ENCODE data around the gene ABI3.

ABI3 gene

DNA sequence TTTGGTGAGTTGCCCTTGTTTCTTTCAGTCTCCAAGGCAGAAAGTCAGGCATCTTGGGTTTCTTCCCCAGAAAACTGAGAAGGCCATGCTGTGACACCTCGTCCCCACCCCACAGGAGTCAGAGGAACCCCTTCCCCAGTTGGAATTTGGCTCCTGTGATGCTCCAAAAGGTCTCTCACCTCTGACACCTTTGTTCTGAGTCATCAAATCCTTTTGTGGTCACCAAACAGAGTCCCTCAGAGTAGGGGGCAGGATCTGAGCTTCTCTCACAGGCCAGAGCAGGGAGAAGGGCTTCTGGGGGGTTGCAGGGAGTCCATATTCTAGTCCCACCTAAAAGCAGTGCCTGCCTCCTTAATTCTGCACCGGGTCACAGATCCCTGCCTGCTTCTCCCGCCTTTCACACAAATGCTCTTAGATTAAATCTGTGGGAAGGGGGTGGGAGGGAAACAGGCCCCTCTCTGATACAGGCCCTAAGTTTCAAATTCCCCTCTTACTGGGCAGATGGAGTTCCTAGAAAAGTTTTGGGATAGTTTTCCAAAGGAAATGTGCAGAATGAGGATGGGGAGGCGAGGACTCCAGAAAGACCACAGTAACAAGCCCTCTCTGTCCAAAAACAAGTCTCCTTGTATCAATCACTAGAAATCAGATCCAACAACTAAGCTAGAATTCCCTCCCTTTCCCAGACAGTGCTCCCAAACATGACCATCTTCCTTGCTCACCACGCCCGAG, 18.7 kb downstream of the ABI3 start:
- TF ChIP-seq EZH2phosphoT487 (conservative IDR thresholded peaks at IDR 0.05; ENCODE audit: low read length): no peak
- TF ChIP-seq, protein P1, sequence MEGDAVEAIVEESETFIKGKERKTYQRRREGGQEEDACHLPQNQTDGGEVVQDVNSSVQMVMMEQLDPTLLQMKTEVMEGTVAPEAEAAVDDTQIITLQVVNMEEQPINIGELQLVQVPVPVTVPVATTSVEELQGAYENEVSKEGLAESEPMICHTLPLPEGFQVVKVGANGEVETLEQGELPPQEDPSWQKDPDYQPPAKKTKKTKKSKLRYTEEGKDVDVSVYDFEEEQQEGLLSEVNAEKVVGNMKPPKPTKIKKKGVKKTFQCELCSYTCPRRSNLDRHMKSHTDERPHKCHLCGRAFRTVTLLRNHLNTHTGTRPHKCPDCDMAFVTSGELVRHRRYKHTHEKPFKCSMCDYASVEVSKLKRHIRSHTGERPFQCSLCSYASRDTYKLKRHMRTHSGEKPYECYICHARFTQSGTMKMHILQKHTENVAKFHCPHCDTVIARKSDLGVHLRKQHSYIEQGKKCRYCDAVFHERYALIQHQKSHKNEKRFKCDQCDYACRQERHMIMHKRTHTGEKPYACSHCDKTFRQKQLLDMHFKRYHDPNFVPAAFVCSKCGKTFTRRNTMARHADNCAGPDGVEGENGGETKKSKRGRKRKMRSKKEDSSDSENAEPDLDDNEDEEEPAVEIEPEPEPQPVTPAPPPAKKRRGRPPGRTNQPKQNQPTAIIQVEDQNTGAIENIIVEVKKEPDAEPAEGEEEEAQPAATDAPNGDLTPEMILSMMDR (IDR thresholded peaks at IDR 0.05; ENCODE audit: insufficient read depth, low read length, poor library complexity, severe bottlenecking): no peak
- Histone ChIP-seq H3F3A (ENCODE audit: insufficient read depth) (no peaks in the 10 kb centered on the region), H2AFZ (ENCODE audit: low read depth, low read length, severe bottlenecking) (no peak overlapping the region), H3K4me3 (ENCODE audit: insufficient read depth, low read length, poor library complexity, severe bottlenecking) (no peak overlapping the region), H4K20me1 (ENCODE audit: low read depth, low read length) (no peaks in the 10 kb centered on the region), H3K36me3 (ENCODE audit: low read length) (no peaks in the 10 kb centered on the region), H3K27me3 (ENCODE audit: low read length) (no peaks in the 10 kb centered on the region), H3K27ac (ENCODE audit: low read depth, low read length) (no peak overlapping the region), H3K4me2 (ENCODE audit: low read depth, low read length, poor library complexity, severe bottlenecking) (no peak overlapping the region), H3K9ac (ENCODE audit: low read length) (no peak overlapping the region), H3K9me2 (replicated peaks; ENCODE audit: insufficient read depth, low read length) (no peaks in the 10 kb centered on the region), H3K79me2 (ENCODE audit: insufficient read depth, low read length) (no peaks in the 10 kb centered on the region), H3K9me3 (ENCODE audit: insufficient read depth, low read length) (no peaks in the 10 kb centered on the region)

DNA sequence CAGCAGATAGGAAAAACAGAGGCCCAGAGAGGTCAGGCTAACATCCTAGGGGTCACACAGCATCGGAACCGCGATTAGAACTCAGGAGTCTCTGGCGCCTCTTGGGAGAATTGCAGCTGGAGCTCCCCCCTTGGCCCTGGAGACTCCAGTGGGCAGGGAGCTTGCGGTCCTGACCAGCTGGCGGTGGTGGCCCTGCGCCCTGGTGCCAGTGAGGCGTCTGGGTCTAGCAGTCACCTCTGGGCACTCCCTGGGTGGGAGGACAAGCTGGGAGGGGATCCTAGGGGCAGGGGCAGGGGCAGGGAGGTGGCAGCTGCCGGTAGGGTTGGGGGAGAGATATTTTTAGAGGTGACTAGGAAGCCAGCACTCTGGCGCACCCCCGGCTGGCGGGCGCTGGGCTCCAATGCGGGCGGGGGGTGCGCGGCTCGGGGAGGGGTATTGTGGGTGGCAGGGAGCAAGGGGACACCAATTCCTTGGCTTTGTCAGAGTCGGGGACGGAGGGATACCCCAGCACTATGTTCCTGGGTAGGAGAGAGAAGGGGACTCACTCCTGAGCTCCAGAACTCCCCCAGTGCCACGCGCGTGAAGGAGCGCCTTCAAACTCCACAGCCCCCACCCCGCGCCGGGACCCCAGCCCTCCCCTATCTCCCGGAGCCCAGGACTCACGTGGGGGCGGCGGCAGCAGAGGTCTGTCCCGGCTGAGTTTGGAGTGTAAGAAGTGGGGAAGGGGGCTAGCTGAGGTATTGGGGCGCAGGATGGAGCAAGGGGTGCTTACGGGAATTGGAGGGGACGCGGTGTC, 19.5 kb downstream of the ABI3 start:
- no peak overlapping the region for H3K27ac ChIP-seq (ENCODE audit: low read depth, low read length)

DNA sequence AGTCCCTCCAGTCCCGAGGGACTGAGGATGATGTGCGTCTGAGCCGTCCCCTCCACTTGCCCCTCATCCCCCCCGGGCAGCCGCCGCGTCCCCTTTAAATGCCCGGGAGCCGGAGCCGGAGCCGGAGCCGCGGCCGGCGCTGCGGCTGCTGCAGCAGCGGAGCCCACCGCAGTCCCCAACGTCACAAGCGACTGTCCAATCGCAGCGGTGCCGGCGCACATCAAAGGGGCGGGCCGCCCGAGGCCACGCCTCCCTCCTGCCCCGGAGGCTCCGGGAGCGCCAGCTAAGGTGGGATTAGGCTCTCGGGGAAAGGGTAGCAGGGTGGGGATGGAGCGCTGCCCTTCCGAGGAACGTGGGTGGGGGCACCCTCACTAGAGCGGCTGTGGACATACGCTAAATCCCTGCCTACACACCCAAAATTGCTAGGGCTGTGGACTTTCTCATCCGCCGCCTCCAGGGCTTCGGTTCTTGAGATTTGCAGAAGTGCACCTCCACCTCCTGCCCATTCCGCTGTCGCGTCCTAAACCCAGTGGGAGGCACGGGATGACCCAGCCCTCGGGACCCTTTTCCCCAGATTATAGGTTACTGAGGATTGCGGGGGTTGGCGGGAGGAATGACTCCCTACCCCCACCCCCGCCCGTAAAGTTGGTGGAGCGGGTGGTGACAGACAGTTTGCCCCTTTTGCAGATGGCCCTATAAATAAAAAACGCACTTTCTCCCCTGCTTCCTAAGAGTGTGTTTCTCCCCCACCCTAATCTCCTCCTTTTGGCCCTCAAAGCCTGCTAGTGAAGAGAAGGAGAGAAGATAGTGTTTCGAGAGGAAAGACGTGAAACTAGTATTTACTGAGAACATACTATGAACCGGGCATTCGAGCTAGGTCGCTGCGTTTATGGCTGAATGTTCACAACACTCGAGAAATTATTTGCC, 20.4 kb downstream of the ABI3 start, which contains the start of gene PHOSPHO1:
Gene PHOSPHO1 (minus strand): TSS at position 152 of the 927 bp plus-strand sequence. CDS start 4,096 bp downstream, outside the sequence.
- Histone ChIP-seq H3K9me2 (replicated peaks; ENCODE audit: insufficient read depth, low read length) (no peaks in the 10 kb centered on the region), H3K27ac (ENCODE audit: low read depth, low read length) (no peak within 1 kb of the TSS), H3F3A (ENCODE audit: insufficient read depth) (no peaks in the 10 kb centered on the region), H3K4me3 (ENCODE audit: insufficient read depth, low read length, poor library complexity, severe bottlenecking) (peak within 1 kb of the TSS; percentile 56), H3K9ac (ENCODE audit: low read length) (peak within 1 kb of the TSS; percentile 42), H3K79me2 (ENCODE audit: insufficient read depth, low read length) (no peaks in the 10 kb centered on the region), H3K4me2 (ENCODE audit: low read depth, low read length, poor library complexity, severe bottlenecking) (peak within 1 kb of the TSS; percentile 76), H3K36me3 (ENCODE audit: low read length) (no peaks in the 10 kb centered on the region), H4K20me1 (ENCODE audit: low read depth, low read length) (no peaks in the 10 kb centered on the region), H3K9me3 (ENCODE audit: insufficient read depth, low read length) (no peaks in the 10 kb centered on the region), H3K27me3 (ENCODE audit: low read length) (no peaks in the 10 kb centered on the region), H2AFZ (ENCODE audit: low read depth, low read length, severe bottlenecking) (peak within 1 kb of the TSS; percentile 84)
- TF ChIP-seq, protein P1 (IDR thresholded peaks at IDR 0.05; ENCODE audit: insufficient read depth, low read length, poor library complexity, severe bottlenecking): no peak
- TF ChIP-seq EZH2phosphoT487 (conservative IDR thresholded peaks at IDR 0.05; ENCODE audit: low read length): no peak

More for the DNA sequence above, 19.5 kb downstream of the ABI3 start:
- no peaks in the 10 kb centered on the region for H3K36me3 ChIP-seq (ENCODE audit: low read length)
- H3K9me3 ChIP-seq (ENCODE audit: insufficient read depth, low read length): no peaks in the 10 kb centered on the region
- H3K27me3 ChIP-seq (ENCODE audit: low read length): no peaks in the 10 kb centered on the region
- H3F3A ChIP-seq (ENCODE audit: insufficient read depth): no peaks in the 10 kb centered on the region
- no peaks in the 10 kb centered on the region for H3K79me2 ChIP-seq (ENCODE audit: insufficient read depth, low read length)
- peak overlapping the region; percentile 84 for H2AFZ ChIP-seq (ENCODE audit: low read depth, low read length, severe bottlenecking)
- peak overlapping the region; percentile 76 for H3K4me2 ChIP-seq (ENCODE audit: low read depth, low read length, poor library complexity, severe bottlenecking)
- H3K9ac ChIP-seq (ENCODE audit: low read length): peak overlapping the region; percentile 42
- H4K20me1 ChIP-seq (ENCODE audit: low read depth, low read length): no peaks in the 10 kb centered on the region
- H3K4me3 ChIP-seq (ENCODE audit: insufficient read depth, low read length, poor library complexity, severe bottlenecking): peak overlapping the region; percentile 56
- TF ChIP-seq, protein P1 (IDR thresholded peaks at IDR 0.05; ENCODE audit: insufficient read depth, low read length, poor library complexity, severe bottlenecking): no peak
- TF ChIP-seq EZH2phosphoT487 (conservative IDR thresholded peaks at IDR 0.05; ENCODE audit: low read length): no peak
- H3K9me2 ChIP-seq (replicated peaks; ENCODE audit: insufficient read depth, low read length): no peaks in the 10 kb centered on the region

Data from SU-DHL-6 (cell line).